ENCODE results near the gene ARTN. TPM values are rescaled to one million over a fixed set of nuclear protein-coding genes. Genes with fewer than 3 reads are reported as not detected.

ARTN gene
- total RNA-seq, 1 donor from 2014 or later = 1.6 TPM

- Mint-ChIP-seq H3K4me1 (peaks cover 18% of the 10 kb centered on the region), H3K9me3 (no peaks in the 10 kb centered on the region), H3K27ac (peak overlapping the region; percentile 79), H3K36me3 (peaks cover 8% of the 10 kb centered on the region), H3K4me3 (no peak overlapping the region), H3K27me3 (ENCODE audit: low read depth) (no peaks in the 10 kb centered on the region)
- DNase-seq (ENCODE audit: low spot score in 2 of 2, unreplicated experiment in 2 of 2) = peak in 1 of 2 experiments; percentile 50
- TF ChIP-seq CTCF (IDR thresholded peaks at IDR 0.05; ENCODE audit: unreplicated experiment) = no peak
These were observed 19.2 kb downstream of the ARTN start for GRCh38 chr1:43952731-43953346.

GRCh38 chr1:43953361-43953760, 19.8 kb downstream of the ARTN start:
- no peak overlapping the region for H3K4me3 Mint-ChIP-seq
- H3K27ac Mint-ChIP-seq = peak overlapping the region; percentile 79
- peaks cover 12% of the 10 kb centered on the region for H3K4me1 Mint-ChIP-seq
- no peak for TF ChIP-seq CTCF (IDR thresholded peaks at IDR 0.05; ENCODE audit: unreplicated experiment)
- H3K27me3 Mint-ChIP-seq (ENCODE audit: low read depth) = no peaks in the 10 kb centered on the region
- H3K9me3 Mint-ChIP-seq = no peaks in the 10 kb centered on the region
- peaks cover 8% of the 10 kb centered on the region for H3K36me3 Mint-ChIP-seq
- DNase-seq (ENCODE audit: low spot score in 2 of 2, unreplicated experiment in 2 of 2) = no peak

- no peak for DNase-seq (ENCODE audit: low spot score in 2 of 2, unreplicated experiment in 2 of 2)
- Mint-ChIP-seq H3K4me3 (no peak overlapping the region), H3K36me3 (peaks cover 8% of the 10 kb centered on the region), H3K27me3 (ENCODE audit: low read depth) (no peaks in the 10 kb centered on the region), H3K9me3 (no peaks in the 10 kb centered on the region), H3K27ac (no peak overlapping the region), H3K4me1 (peaks cover 9% of the 10 kb centered on the region)
- no peak for TF ChIP-seq CTCF (IDR thresholded peaks at IDR 0.05; ENCODE audit: unreplicated experiment)
These were observed 20.4 kb downstream of the ARTN start for GRCh38 chr1:43954036-43954435.

GRCh38 chr1:43956234-43956633, 22.6 kb downstream of the ARTN start:
- H3K36me3 Mint-ChIP-seq = peaks cover 5% of the 10 kb centered on the region
- H3K4me3 Mint-ChIP-seq = no peak overlapping the region
- H3K9me3 Mint-ChIP-seq = no peaks in the 10 kb centered on the region
- H3K4me1 Mint-ChIP-seq = peaks cover 9% of the 10 kb centered on the region
- no peak for TF ChIP-seq CTCF (IDR thresholded peaks at IDR 0.05; ENCODE audit: unreplicated experiment)
- no peak for DNase-seq (ENCODE audit: low spot score in 2 of 2, unreplicated experiment in 2 of 2)
- H3K27ac Mint-ChIP-seq = no peak overlapping the region
- no peaks in the 10 kb centered on the region for H3K27me3 Mint-ChIP-seq (ENCODE audit: low read depth)

- no peak for DNase-seq (ENCODE audit: low spot score in 2 of 2, unreplicated experiment in 2 of 2)
- Mint-ChIP-seq H3K9me3 (no peaks in the 10 kb centered on the region), H3K4me1 (peaks cover 9% of the 10 kb centered on the region), H3K27me3 (ENCODE audit: low read depth) (no peaks in the 10 kb centered on the region), H3K27ac (no peak overlapping the region), H3K36me3 (peaks cover 5% of the 10 kb centered on the region), H3K4me3 (no peak overlapping the region)
- TF ChIP-seq CTCF (IDR thresholded peaks at IDR 0.05; ENCODE audit: unreplicated experiment) = no peak
These were observed 23.9 kb downstream of the ARTN start for GRCh38 chr1:43957407-43958040.
